Embryonic facial prominence (tissue), 1 donor: ENCODE data around the gene NDUFV2.
"Not testable (repeated sequence)": the region's sequence is repeated elsewhere in the genome, so short reads cannot be mapped to it uniquely, and the experiment has no call there.

Experiments
- DNase-seq: peaks from one replicate; pipeline ENCODE4 v3.0.0-alpha.2; 2016; ENCODE audit errors: extremely low spot score

NDUFV2 gene

DNA sequence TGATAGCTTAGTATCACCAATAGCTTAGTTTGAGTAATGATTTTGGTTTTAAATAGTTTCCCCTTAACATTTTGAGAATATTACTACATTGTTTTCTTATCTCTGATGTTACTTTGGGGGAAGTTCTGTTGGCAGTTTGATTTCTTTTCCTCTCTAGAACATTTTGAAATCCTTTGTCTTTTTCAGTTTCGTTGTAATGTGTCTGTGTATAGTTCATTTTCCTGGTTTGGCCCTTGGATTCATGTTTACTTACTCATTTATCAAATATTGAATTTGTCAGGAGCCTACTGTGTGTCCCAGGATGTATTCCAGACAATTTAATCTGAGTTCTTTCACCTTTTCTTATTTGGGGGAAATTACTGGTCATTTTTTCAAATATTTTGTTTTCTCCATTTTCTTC, 50.8 kb downstream of the NDUFV2 start:
- no peak for DNase-seq

DNA sequence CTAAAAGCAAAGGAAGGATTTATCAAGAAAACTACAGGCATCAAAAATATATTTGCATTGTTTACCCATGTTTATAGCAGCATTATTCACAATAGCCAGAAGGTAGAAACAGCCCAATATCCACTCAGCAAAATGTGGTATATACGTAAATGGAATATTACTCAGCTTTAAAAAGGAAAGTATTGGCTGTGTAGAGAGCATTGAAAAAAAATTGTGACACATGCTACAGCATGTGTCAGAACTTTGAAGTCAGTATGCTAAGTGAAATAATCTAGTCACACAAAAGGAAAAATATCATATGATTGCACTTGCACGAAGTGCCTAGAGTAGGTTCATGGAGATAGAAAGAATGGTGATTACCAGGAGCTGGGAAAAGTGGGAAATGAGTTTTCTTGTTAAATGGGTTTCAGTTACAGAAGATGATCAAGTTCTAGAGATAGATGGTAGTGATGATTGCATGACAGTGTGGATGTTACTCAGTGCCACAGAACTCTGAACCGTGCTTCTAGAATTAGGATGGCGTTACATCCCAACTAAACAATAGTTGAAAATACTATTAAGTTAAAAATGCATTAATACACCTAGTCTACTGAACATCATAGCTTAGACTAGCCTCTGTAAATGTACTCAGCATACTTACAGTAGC, 54.2 kb downstream of the NDUFV2 start:
- no peak for DNase-seq

DNA sequence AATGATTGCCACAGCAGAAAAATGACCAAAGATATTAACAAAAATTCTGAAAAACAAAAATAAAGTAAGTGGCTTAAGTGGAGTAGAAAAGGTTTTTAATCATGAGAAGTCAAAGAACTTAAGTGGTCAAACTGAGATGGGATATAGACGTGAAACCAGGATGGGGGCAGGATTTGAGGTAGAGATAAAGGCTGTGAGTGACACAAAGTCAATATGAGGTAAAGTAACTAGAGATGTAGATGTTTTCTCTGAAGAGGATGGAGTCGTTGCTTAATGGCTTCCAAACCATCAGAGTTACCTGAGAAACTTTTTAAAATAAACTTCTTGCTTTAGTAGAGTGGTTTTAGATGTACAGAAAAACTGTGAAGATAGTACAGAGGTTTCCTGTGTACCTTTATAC, 55.3 kb downstream of the NDUFV2 start:
- no peak for DNase-seq

DNA sequence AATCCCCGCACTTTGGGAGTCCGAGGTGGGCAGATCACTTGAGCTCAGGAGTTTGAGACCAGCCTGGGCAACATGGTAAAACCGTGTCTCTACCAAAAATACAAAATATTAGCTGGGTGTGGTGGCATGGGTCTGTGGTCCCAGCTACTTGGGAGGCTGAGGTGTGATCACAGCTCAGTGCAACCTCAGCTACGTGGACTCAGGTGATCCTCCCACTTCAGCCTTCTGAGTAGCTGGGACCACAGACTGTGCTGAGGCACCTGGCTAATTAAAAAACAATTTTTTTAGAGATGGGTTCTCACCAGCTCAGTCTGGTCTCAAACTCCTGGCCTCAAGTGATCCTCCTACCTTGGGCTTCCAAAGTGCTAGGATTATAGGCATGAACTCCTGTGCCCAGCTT, 57.5 kb downstream of the NDUFV2 start:
- DNase-seq = no peak

DNA sequence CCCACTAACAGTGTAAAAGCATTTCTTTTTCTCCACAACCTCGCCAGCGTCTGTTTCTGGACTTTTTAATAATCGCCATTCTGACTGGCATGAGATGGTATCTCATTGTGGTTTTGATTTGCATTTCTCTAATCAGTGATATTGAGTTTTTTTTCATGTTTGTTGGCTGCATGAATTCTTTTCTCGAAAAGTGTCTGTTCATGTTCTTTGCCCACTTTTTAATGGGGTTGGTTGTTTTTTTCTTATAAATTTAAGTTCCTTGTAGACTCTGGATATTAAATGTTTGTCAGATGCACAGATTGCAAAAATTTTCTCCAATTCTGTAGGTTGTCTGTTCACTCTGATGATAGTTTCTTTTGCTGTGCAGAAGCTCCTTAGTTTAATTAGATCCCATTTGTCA, 60.2 kb downstream of the NDUFV2 start:
- not testable (repeated sequence) for DNase-seq

DNA sequence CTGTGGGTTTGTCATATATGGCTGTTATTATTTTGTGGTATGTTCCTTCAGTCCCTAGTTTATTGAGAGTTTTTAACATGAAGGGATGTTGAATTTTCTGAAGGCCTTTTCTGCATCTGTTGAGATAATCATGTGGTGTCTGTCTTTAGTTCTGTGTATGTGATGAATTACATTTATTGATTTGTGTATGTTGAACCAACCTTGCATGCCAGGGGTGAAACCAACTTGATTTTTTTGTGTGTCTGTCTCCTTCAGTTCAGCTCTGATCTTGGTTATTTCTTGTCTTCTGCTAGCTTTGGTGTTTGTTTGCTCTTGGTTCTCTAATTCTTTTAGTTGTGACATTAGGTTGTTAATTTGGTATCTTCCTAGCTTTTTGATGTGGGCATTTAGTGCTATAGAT, 61.6 kb downstream of the NDUFV2 start:
- DNase-seq = not testable (repeated sequence)

DNA sequence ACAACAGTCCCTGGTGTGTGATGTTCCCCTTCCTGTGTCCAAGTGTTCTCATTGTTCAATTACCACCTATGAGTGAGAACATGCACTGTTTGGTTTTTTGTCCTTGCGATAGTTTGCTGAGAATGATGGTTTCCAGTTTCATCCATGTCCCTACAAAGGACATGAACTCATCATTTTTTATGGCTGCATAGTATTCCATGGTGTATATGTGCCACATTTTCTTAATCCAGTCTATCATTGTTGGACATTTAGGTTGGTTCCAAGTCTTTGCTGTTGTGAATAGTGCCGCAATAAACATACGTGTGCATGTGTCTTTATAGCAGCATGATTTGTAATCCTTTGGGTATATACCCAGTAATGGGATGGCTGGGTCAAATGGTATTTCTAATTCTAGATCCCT, 63.4 kb downstream of the NDUFV2 start:
- DNase-seq = not testable (repeated sequence)

DNA sequence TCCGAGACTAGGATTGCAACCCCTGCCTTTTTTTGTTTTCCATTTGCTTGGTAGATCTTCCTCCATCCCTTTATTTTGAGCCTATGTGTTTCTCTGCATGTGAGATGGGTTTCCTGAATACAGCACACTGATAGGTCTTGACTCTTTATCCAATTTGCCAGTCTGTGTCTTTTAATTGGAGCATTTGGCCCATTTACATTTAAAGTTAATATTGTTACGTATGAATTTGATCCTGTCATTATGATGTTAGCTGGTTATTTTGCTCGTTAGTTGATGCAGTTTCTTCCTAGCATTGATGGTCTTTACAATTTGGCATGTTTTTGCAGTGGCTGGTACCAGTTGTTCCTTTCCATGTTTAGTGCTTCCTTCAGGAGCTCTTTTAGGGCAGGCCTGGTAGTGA, 67.0 kb downstream of the NDUFV2 start:
- not testable (repeated sequence) for DNase-seq

DNA sequence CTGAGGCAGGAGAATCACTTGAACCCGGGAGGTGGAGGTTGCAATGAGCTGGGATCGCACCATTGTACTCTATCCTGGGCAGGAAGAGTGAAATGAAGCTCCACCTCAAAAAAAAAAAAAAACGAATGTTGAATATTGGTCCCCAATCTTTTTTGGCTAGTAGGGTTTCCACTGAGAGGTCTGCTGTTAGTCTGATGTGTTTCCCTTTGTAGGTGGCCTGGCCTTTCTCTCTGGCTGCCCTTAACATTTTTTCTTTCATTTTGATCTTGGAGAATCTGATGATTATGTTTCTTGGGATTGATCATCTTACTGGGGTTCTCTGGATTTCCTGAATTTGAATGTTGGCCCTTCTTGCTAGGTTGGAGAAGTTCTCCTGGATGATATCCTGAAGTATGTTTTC, 69.4 kb downstream of the NDUFV2 start:
- DNase-seq = not testable (repeated sequence)

DNA sequence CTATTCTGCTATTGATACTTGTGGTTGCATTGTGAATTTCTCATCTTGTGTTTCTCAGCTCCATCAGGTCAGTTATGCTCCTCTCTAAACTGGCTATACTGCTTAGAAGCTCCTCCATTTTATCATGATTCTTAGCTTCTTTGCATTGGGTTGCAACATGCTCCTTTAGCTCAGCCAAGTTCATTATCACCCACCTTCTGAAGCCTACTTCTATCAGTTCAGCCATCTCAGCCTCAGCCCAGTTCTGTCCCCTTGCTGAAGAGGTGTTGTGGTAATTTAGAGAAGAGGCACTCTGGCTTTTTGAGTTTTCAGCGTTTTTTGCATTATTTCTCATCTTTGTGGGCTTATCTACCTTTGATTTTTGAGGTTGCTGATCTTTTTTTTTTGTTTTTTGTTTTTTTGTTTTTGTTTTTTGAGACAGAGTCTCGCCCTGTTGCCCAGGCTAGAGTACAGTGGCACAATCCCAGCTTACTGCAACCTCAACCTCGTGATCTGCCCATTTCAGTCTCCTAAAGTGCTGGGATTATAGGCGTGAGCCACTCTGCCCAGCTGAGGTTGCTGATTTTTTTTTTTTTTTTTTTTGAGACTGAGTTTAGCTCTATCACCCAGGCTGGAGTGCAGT, 70.1 kb downstream of the NDUFV2 start:
- DNase-seq = no peak

DNA sequence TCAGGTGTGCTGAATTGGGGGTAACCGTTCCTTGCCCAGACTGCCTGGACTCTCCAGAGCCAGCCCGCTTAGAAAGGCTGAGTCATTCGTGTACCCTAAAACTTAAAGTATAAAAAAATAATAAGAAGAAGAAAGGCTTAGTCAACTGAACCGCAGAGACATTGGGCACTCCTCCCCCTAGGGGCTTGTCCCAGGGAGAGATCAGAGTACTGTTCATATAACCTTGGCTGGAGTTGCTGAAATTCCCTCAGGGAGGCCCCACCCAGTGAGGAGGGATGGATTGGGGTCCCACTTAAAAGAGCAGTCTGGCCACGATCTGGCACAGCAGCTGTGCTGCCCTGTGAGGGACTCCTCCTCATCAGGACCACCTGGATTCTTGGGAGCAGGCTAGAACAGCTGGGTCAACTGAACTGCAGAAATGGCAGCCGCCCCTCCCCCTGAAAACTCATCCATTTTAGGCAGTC, 71.3 kb downstream of the NDUFV2 start:
- DNase-seq = no peak

DNA sequence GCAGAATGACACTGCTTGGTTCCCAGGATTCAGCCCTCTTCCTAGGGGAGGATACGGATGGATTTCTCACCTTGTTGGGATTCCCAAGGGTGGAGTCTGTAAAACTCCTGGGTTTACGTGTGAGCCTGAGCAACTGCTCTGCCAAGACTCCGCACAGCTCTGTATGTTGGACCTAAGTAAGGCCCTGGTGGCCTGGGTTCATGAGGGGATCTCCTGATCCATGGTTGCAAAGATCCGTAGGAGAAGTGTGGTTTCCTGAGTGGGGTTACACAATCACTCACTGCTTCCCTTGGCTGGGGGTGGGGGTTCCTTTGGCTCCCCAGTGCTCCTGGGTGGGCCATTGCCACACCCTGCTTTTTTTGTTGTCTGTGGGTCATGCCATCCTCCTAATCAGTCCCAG, 71.8 kb downstream of the NDUFV2 start:
- DNase-seq = no peak

DNA sequence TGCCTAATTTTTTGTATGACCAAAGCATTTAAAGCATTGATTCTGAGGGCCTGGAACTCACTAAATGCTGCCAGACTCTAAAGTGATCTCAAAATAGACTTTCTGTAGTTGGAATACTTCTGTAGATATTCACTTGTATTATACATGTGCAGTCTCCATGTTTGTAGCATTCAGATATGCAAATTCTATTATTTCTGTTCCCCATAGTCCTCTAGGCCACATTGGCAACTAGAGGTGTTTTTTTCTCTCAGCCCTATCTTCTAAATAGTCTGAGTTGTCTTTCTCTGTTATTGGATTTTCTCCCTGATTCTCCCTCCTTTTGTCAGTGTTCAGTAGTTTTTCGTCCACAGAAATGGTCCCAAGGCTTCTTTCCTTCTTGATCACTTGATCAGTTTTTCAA, 72.6 kb downstream of the NDUFV2 start:
- no peak for DNase-seq

DNA sequence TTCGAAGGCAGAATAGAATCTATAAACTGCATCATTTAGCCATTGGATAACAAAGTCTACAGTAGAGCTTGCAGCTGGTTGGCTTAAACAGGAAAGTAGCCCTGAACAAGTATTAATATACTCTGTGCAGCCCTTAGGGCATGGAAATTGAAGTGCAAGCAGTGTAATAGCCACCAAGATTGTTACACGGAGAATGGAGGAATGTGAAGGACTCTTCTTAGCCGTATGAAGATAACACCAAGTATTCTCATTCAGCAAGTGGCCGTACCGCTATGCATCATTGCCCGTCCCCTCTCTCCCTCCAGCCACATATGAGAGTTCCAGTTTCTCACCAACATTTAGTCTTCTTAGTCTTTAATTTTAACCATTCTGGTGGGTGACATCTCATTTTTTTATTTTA, 74.5 kb downstream of the NDUFV2 start:
- no peak for DNase-seq

DNA sequence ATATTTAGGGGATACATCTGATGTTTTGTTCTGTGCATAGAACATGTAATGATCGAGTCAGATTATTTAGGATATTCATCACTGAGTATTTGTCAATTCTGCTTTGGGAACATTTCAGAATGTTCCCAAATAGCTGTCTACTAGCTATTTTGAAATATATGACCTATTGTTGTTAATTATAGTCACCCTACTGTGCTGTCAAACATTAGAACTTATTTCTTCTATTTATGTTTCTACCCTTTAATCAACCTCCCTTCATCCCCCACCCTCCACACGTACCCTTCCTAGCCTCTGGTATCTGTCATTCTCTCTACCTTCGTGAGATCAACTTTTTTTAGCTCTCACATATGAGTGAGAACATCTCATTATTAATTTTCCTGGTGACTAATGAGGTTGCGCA, 75.0 kb downstream of the NDUFV2 start:
- DNase-seq = no peak

DNA sequence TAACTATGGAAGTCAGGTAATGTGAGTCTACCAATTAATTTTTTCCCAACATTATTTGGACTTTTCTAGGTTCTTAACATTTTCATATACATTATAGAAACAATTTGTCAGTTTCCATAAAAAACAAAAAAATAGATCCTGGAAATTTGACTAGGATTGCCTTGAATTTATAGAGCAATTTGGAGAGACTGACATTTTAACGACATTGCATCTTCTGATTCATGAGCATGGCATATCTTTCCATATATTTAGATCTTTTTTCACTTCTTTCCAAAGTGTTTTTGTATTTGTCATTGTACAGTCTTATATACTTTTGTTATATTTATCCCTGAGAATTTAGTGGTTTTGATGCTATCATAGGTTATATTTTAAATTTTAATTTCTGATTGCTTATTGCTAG, 76.1 kb downstream of the NDUFV2 start:
- DNase-seq = no peak

DNA sequence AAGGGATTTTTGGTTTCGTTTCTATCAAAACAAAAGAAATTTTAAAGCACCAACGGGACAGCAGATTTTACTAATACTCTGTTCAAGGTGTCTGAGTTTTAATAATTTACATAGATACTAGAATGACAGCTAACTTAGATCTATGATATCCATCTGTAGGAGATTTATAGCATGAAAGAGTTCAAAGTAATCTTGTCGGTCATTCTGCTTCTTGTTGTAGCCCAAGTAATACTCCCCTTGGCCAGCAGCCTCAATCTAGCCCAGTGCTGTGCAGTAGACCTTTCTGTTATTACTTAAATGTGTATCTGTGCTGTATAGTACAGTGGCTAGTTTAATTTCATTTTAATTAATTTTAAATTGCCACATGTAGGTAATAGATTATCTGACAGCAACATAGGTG, 78.8 kb downstream of the NDUFV2 start:
- no peak for DNase-seq

DNA sequence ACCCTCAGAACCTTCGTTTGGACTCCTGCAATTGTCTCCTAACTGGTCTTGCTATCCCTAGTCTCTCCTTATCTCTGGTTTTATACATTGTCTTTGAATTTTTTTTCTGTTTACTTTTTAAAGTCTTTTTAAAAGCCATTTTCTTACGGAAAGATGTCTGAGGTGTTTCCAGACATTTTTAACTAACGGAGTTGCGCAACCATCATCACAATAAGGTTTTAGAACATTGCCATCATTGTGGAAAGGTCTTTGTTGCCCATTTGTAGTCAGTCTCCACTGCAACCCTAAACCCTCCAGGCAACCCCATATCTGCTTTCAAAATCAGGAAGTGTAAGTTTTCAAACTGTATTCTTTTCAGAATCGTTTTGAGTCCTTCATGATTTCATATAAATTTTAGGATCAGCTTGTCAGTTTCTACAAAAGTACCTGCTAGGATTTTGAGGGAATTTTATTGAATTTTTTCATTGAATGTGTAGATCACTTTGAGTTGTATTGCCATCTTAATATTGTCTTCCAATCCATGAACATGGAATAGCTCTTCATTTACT, 80.4 kb downstream of the NDUFV2 start:
- no peak for DNase-seq
